CD4-positive, alpha-beta T cell treated with Interleukin-4 for 4 hours (primary cell): ENCODE data around the gene B4GALNT4.

Experiments used
- DNase-seq: peaks from one replicate; pipeline ENCODE4 v3.0.0-alpha.2; 2020

Gene B4GALNT4

GRCh38 chr11:425301-425700, 56.0 kb downstream of the B4GALNT4 start:
- DNase-seq, result no peak

GRCh38 chr11:426851-427250, 57.6 kb downstream of the B4GALNT4 start:
- no peak for DNase-seq

- DNase-seq, result no peak
Observed at GRCh38 chr11:428295-428694, 59.0 kb downstream of the B4GALNT4 start.

GRCh38 chr11:429391-429790, 60.1 kb downstream of the B4GALNT4 start:
- DNase-seq, result no peak

GRCh38 chr11:429931-430456, 60.7 kb downstream of the B4GALNT4 start:
- no peak for DNase-seq
